HG03378 (cell line): Measurements from ENCODE around the gene FABP2.
A peak's percentile ranks its signal among the peaks of the same experiment; 100 is the strongest.
"Not testable (repeated sequence)": the region's sequence is repeated elsewhere in the genome, so short reads cannot be mapped to it uniquely, and the experiment has no call there.

Experiments used
- ATAC-seq: cut with Tn5 transposase; IDR thresholded peaks from one replicate; pipeline ENCODE4 v1.9.1; 2021; ENCODE audit warnings: mild to moderate bottlenecking, moderate library complexity; ENCODE audit not compliant: unreplicated experiment

The FABP2 gene

DNA sequence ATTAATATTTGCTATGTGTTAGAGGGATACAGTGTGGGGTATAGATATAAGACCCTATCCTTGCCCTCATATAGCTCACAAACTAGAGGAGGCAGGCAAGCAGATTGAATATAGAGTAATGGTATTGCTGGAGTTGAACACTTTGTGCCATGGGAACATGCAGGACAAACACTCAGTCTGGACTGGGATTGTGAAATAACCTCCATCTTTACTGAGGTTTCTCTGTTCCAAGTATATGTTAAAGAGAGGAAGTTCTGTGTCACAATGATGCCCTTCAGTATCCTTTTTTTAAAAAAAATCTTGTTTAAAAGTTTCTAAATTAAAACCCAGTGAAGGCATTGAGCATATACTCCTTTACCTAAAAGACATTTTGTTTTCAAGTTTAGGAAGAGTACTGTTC is 8.7 kb downstream of the FABP2 start:
- ATAC-seq: no peak

- no peak for ATAC-seq
Observed at GRCh38 chr4:119310826-119311225, 11.1 kb downstream of the FABP2 start.

DNA sequence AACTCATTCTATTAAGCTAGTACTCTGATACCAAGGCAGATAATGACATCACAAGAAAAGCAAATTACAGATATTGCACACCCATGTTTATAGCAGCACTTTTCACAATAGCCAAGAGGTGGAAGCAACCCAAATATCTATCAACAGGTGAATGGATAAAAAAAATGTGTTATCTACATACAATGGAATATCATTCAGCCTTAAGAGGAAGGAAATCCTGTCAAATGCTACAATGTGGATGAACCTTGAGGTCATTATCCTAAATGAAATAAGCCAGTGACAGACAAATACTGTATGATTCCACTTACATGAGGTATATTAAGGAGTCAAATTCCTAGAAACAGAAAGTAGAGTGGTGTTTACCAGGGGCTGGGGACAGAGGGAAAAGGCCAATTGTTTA is 14.3 kb downstream of the FABP2 start:
- ATAC-seq: no peak

DNA sequence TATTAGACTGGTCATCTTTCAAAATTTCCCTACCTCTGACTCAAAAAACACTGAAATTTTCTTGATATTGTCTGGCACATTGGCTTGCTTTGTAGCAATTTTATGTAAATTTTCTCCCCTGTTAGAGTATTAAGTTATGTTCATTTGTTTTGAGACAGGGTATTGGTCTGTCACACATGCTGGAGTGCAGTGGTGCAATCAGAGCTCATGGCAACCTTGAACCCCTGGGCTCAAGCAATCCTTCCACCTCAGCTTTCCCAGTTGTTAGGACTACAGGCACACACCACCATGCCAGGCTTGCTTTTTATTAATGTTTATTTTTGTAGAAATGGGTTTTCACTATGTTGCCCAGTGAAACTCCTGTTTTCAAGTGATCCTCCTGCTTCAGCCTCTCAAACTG is 17.5 kb downstream of the FABP2 start:
- no peak for ATAC-seq

DNA sequence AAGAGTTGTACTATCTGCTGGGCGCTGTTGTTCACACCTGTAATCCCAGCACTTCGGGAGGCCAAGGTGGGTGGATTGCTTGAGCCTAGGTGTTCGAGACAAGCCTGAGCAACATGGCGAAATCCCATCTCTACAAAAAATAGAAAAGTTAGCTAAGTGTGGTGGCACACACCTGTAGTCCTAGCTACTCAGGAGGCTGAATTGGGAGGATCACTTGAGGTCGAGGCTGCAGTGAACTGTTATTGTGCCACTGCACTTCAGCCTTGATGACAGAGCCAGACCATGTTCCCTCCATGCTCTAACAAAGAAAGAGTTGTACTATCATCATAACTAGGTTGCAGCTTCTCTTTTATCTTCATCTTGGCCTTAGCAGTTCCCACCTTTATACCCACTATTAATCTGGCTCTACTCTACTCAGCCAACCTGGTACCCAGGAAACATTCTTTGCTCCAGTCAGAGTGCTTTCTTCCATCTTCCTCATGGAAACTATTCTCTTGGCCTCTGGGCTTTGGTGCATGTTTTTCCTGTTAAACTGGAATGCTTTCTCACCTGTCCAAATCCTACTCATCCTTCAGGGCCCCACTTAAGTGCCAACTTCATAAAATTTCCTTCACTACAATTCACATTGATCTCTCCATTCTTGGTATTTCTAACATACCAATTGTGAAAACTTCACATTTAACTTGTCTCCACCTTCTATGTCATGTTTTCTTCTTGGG is 18.2 kb downstream of the FABP2 start:
- no peak for ATAC-seq

DNA sequence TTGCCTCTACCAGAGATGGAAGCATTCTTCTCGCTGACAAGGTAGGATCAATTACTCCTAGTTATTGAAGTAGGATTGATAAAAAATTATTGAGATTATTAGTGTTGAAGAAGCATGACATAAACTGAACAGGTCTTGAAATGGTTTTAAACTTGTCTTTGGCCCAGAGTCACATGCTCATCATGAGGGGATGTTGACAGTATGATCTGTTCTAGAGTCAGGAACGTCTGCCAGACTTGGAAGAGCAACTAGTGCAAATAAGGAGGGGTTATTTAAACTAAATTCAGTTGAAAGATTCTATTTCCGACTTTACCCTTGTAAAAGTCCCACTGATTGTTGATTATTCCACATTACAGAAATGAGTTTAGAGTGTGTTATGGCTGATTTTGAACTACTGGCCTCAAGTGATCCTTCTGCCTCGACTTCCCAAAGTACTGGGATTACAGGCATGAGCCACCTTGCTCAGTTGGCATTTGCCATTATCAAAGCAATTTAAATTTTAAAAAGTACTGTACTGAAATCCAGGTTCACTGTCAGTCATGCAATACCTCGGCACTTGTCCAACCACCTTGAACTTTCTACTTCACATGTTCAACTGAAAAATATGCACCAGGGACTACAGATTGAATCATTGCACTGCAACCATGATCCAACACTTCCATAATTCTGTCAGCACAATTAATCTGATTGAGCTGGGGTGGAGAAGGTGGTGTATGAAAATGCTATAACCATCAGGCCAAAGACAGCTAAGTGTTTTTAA is 19.7 kb downstream of the FABP2 start:
- no peak for ATAC-seq

GRCh38 chr4:119300101-119300978 is 21.6 kb downstream of the FABP2 start:
- ATAC-seq: peak; percentile 97

GRCh38 chr4:119299741-119300100 is 22.2 kb downstream of the FABP2 start:
- ATAC-seq: peak; percentile 55

DNA sequence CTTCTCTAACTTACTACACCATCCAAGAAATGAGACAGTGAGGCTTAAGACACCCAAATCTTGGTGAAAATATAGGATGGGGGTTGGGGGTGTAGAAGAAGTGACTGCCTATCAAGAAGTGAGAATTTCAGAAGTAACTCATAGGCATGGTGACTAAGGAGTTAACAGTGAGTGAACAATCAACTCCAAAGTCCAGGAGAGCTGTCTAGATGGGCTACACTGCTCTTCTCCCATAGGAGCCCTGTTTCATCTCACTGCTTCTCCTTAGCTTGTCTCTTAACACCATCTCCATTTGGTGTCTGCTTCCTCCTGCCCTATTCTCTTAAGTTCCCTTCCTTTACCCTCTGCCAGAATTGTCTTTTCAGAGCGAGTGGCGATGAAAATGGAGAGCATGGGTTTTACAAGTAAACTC is 22.7 kb downstream of the FABP2 start:
- ATAC-seq: no peak

GRCh38 chr4:119297795-119298194 is 24.1 kb downstream of the FABP2 start:
- no peak for ATAC-seq

DNA sequence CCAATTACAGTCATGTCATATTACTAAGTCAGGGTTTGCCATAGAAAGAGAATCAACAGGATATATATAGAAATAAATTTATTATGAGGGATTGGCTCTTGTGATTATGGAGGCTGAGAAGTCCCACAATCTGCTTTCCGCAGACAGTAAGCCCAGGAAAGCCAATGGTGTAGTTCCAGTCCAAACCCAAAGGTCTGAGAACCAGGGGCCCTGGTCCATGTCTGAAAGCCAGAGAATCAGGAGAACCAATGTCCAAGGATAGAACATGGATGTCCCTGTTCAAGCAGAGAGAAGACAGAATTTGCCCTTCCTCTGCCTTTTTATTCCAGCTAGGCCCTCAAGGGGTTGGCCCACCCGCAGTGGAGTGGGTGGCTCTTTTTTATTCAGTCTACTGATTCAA is 25.6 kb downstream of the FABP2 start:
- ATAC-seq: no peak

DNA sequence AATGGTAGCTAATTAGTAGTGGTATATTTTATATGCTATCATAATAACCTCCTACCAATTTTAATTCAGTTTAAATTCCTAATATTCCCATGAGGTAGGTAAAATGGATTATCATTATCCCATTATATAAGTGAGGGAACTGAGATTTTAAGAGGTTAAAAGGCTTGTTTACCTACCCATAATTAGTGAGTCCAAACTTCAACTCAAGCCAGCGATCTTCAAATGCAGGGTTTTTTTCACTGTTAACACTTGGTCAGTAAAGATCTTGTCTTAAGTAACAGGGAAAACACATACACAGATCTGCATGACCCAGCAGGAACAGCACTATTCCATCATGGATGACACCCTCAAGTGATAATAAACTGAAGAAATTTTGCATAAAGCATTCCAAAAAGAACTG is 31.3 kb downstream of the FABP2 start:
- ATAC-seq: no peak

- ATAC-seq: no peak
Observed at GRCh38 chr4:119289313-119289712, 32.6 kb downstream of the FABP2 start.

DNA sequence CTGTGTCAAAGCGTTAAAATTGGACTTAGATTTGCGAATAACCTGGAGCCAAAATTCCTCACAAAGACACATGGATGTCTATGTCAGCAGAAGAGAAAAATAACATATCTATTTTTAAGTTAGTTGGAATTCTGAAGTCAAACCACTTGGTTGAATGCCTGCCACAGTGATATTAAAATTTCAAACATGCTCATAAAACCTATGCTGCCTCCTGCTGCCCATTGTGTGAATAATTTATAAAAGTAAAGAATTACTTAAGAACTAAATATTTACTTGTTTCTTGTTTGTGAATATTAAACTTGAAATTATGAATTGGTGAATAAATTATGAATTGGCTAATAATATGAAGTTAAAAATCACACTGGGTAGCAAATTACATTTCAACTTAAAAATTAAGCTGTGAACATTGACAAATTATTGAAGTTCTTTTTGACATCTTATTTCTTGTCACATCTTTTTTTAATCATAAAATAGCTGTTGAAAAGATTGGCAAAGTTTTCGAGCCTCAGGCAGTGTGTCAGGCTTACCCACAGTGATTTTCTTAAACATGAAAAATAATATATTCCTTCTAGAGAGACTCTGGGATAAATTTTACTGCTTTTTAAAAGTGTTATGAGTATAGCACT is 35.4 kb downstream of the FABP2 start:
- ATAC-seq: peak; percentile 38

DNA sequence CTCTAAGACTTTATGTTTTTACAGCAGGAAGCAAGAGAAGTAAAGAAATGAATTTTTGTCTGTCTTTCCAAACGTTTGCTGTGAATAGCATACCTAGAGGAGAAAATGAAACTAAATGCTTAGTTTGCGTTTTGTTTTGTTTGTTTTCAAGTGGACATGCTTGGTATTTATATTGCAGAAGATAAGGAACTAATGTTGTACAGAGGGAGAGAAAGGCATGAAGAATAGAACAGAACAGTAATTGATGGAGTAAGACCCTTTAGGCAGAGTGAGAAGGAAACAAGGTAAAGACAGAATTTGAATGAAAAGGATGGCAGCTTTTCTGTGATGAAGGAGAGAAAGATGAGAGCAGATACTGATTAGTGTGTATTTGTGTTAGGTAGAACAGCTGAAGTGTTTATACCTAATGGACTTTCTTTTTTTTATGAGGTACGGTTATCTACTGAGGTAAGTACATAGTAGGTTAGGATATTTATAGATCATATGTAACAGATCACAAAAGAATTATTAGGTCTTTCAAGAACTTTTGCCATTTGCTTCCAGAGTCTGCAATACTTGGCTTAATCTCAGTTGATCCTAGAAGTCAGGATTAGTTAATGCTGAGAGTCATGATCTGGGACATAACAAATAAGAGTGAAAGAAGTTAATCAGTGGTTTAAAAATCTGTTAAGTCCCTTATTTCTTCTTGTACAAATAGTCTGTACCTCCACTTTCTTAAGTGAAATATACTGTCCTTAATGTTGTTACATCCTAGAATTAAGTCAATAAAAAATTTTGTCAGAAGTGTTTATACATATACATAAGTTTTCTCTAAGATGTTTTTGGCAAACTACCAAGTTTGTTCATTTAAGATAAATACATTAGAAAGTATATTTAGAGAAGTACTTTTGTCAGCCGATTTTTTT is 36.8 kb downstream of the FABP2 start:
- peak; percentile 71 for ATAC-seq

DNA sequence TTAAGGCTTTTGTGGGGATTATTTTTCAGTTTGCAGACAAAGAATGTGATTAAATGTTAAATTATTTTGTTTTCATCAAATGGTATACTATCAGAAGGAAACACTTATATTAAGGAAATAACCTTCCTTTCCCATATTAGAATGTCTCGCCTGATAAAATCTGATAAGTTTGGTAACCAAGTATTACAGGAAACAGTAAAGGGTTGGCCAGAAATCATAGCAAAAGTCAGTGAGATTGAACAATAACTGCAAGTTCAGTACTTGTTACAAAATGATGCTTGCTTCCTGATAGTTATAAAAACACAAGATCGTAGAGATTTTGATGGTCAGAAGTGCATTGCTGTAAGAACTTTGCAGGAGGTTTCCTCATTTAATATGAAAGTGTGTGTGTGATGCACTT is 40.5 kb downstream of the FABP2 start:
- ATAC-seq: no peak

DNA sequence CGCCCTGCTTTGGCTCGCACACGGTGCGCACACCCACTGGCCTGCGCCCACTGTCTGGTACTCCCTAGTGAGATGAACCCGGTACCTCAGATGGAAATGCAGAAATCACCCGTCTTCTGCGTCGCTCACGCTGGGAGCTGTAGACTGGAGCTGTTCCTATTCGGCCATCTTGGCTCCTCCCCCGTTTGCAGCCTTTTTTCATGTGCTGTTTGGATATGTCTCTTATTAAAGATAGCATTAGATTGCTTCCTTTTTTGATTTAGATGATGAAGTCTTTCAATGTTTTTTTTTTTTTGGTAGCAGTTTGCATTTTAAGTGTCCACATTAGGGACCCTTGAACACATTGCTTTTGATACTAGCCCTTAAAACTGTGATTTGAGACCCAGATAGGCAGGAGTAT is 42.0 kb downstream of the FABP2 start:
- ATAC-seq: not testable (repeated sequence)

- not testable (repeated sequence) for ATAC-seq
Observed at GRCh38 chr4:119279541-119279940, 42.4 kb downstream of the FABP2 start.

DNA sequence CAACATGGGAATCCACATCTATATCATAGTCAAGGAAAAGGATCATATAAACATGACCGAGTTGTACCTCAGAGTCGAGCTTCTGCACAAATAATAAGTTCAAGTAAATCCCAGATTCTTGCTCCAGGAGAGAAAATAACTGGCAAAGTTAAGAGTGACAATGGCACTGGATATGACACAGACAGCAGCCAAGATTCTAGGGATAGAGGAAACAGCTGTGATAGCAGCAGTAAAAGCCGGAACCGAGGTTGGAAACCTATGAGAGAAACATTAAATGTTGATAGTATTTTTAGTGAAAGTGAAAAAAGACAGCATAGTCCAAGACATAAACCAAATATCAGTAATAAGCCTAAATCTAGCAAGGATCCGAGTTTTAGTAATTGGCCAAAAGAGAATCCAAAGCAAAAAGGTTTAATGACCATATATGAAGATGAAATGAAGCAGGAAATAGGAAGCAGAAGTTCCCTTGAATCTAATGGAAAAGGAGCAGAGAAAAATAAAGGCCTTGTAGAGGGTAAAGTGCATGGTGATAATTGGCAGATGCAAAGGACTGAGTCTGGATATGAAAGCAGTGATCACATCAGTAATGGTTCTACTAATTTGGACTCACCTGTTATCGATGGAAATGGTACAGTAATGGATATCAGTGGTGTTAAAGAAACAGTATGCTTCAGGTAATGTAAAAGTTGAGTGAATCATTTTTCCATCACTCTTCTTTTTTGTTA is 50.4 kb downstream of the FABP2 start:
- no peak for ATAC-seq
